Breast epithelium (tissue), 4 donors: ENCODE measurements around the gene COMP. TPM values are rescaled to one million over a fixed set of nuclear protein-coding genes. Genes with fewer than 3 reads are reported as not detected.

Experiments
- DNase-seq, 2 donors: peaks; one replicate each; pipeline ENCODE4 v3.0.0-alpha.2; 2019; ENCODE audit warnings: low spot score in 2 of 2
- H3K27ac ChIP-seq, 2 donors: fragments of 200-600 bp; sonication (generic) in 1 of 2; one replicate each; pipeline ENCODE4 v1.5.1; 2016 to 2019; ENCODE audit warnings: mild to moderate bottlenecking in 1 of 2
- H3K27me3 ChIP-seq, 2 donors: fragments of 200-600 bp; sonication (generic) in 1 of 2; one replicate each; pipeline versions ENCODE4 v1.5.1 to v1.6.0; 2017 to 2019; ENCODE audit warnings: control low read depth in 1 of 2, mild to moderate bottlenecking in 1 of 2
- H3K36me3 ChIP-seq: fragments of 200-600 bp; one replicate; pipeline ENCODE4 v1.5.1; 2019
- H3K4me1 ChIP-seq, 2 donors: fragments of 200-600 bp; sonication (generic); one replicate each; pipeline ENCODE4 v1.5.1; 2016 to 2019; ENCODE audit warnings: control low read depth in 1 of 2
- H3K4me3 ChIP-seq, 3 donors: fragments of 200-600 bp; sonication (generic); 1 replicate in 2 of 3; 2 replicates in 1 of 3; pipeline ENCODE4 v1.5.1; 2016 to 2019; ENCODE audit warnings: mild to moderate bottlenecking in 3 of 3, moderate library complexity in 2 of 3
- H3K9me3 ChIP-seq, 2 donors: fragments of 200-600 bp; sonication (generic) in 1 of 2; one replicate each; pipeline ENCODE4 v1.5.1; 2016 to 2019; ENCODE audit warnings: control low read depth in 1 of 2
- CTCF ChIP-seq, 3 donors: fragments of 450-650 bp; IDR thresholded peaks; one replicate each; pipeline ENCODE4 v1.5.1; 2016 to 2017; ENCODE audit warnings: antibody characterized with exemption in 3 of 3, mild to moderate bottlenecking in 3 of 3, moderate library complexity in 3 of 3
- POLR2A ChIP-seq: fragments of 450-650 bp; IDR thresholded peaks from one replicate; pipeline ENCODE4 v1.6.1; 2016; ENCODE audit warnings: antibody characterized with exemption, mild to moderate bottlenecking, moderate library complexity
- POLR2AphosphoS5 ChIP-seq, 3 donors: sonication (generic); formaldehyde crosslinking; IDR thresholded peaks; one replicate each; pipeline ENCODE4 v1.6.1; 2017; ENCODE audit warnings: antibody characterized with exemption in 3 of 3
- intact Hi-C: fragments of 100-400 bp; cut with DNase I; formaldehyde crosslinking; loops from one replicate; pipeline ENCODE4 v1.15.1; 2023; ENCODE audit warnings: low total_unique reads
- total RNA-seq, 3 donors: library from RNA; depleted of rRNA; stranded (reverse); fragments of >200 nt; gene quantifications; one replicate each; pipeline ENCODE4 v1.1.0, GENCODE V29; 2016

COMP gene
- total RNA-seq, 3 donors from 2014 or later = 1.0 to 4.9 (median 2.2) TPM

GRCh38 chr19:18746401-18747325 is 44.4 kb downstream of the COMP start:
- Histone ChIP-seq H3K9me3 (no peaks in the 10 kb centered on the region), H3K27me3 (no peaks in the 10 kb centered on the region), H3K4me1 (peaks cover 0 to 7% of the 10 kb centered on the region in 2 donors), H3K4me3 (no peak overlapping the region), H3K27ac (no peak overlapping the region), H3K36me3 (no peaks in the 10 kb centered on the region)
- TF ChIP-seq POLR2A = no peak
- TF ChIP-seq CTCF (IDR thresholded peaks at IDR 0.05) = no peak
- no peak for TF ChIP-seq POLR2AphosphoS5 (IDR thresholded peaks at IDR 0.05)
- intact Hi-C loops = no loop called here
- DNase-seq = no peak

GRCh38 chr19:18745931-18746330 is 45.2 kb downstream of the COMP start:
- DNase-seq = no peak
- TF ChIP-seq POLR2AphosphoS5 (IDR thresholded peaks at IDR 0.05) (no peak), POLR2A (no peak), CTCF (IDR thresholded peaks at IDR 0.05) (no peak)
- Histone ChIP-seq H3K9me3 (no peaks in the 10 kb centered on the region), H3K27ac (no peak overlapping the region), H3K4me1 (peaks cover 0 to 7% of the 10 kb centered on the region in 2 donors), H3K36me3 (no peaks in the 10 kb centered on the region), H3K27me3 (no peaks in the 10 kb centered on the region), H3K4me3 (no peak overlapping the region)
- intact Hi-C loops = no loop called here

- no peak for DNase-seq
- H3K4me1 ChIP-seq = peaks cover 0 to 7% of the 10 kb centered on the region in 2 donors
- intact Hi-C loops = no loop called here
- H3K4me3 ChIP-seq = no peak overlapping the region
- no peaks in the 10 kb centered on the region for H3K9me3 ChIP-seq
- H3K36me3 ChIP-seq = no peaks in the 10 kb centered on the region
- no peaks in the 10 kb centered on the region for H3K27me3 ChIP-seq
- H3K27ac ChIP-seq = peak overlapping the region in 1 of 2 donors; percentile 32
- no peak for TF ChIP-seq POLR2AphosphoS5 (IDR thresholded peaks at IDR 0.05)
- no peak for TF ChIP-seq CTCF (IDR thresholded peaks at IDR 0.05)
- TF ChIP-seq POLR2A = no peak
Observed at GRCh38 chr19:18745012-18745735, 45.9 kb downstream of the COMP start.

GRCh38 chr19:18743784-18744418 is 47.2 kb downstream of the COMP start:
- Histone ChIP-seq H3K36me3 (no peaks in the 10 kb centered on the region), H3K9me3 (no peaks in the 10 kb centered on the region), H3K27ac (no peak overlapping the region), H3K4me1 (peaks cover 0 to 7% of the 10 kb centered on the region in 2 donors), H3K4me3 (no peak overlapping the region), H3K27me3 (no peaks in the 10 kb centered on the region)
- no peak for TF ChIP-seq POLR2A
- no peak for TF ChIP-seq POLR2AphosphoS5 (IDR thresholded peaks at IDR 0.05)
- no peak for TF ChIP-seq CTCF (IDR thresholded peaks at IDR 0.05)
- intact Hi-C loops = no loop called here
- no peak for DNase-seq
